Sigmoid colon (tissue), 7 donors: ENCODE data around the gene ADD1. TPM values are rescaled to one million over a fixed set of nuclear protein-coding genes. Genes with fewer than 3 reads are reported as not detected.
A peak's percentile ranks its signal among the peaks of the same experiment; 100 is the strongest.

ENCODE experiments used
- DNase-seq: peaks from one replicate; pipeline ENCODE4 v3.0.0-alpha.2; 2019
- H3K27ac ChIP-seq, 4 donors: fragments of 200-600 bp; sonication (generic); one replicate each; pipeline ENCODE4 v1.5.1; 2016 to 2019; ENCODE audit warnings: mild to moderate bottlenecking in 1 of 4
- H3K27me3 ChIP-seq, 3 donors: fragments of 200-600 bp; sonication (generic); one replicate each; pipeline ENCODE4 v1.5.1; 2019; ENCODE audit warnings: mild to moderate bottlenecking in 1 of 3
- H3K36me3 ChIP-seq, 4 donors: fragments of 200-600 bp; sonication (generic); one replicate each; pipeline ENCODE4 v1.5.1; 2016 to 2019
- H3K4me1 ChIP-seq, 4 donors: fragments of 200-600 bp; sonication (generic); one replicate each; pipeline ENCODE4 v1.5.1; 2017 to 2019
- H3K4me3 ChIP-seq, 4 donors: fragments of 200-600 bp; sonication (generic); one replicate each; pipeline ENCODE4 v1.5.1; 2017 to 2019; ENCODE audit warnings: mild to moderate bottlenecking in 2 of 4, moderate library complexity in 1 of 4
- H3K9me3 ChIP-seq, 4 donors: fragments of 200-600 bp in 3 of 4; sonication (generic) in 3 of 4; one replicate each; pipeline versions ENCODE4 v1.5.1 to v1.6.1; 2013 to 2019
- CTCF ChIP-seq, 4 experiments: fragments of 450-650 bp in 3 of 4; fragments of 200-600 bp in 1 of 4; IDR thresholded peaks; one replicate each; pipeline ENCODE4 v1.5.1; 2016 to 2019; ENCODE audit warnings: antibody characterized with exemption in 4 of 4, mild to moderate bottlenecking in 3 of 4, moderate library complexity in 2 of 4
- EP300 ChIP-seq, 4 donors: sonication (generic); formaldehyde crosslinking; IDR thresholded peaks; one replicate each; pipeline ENCODE4 v1.6.1; 2017; ENCODE audit warnings: antibody characterized with exemption in 4 of 4
- POLR2A ChIP-seq, 2 donors: fragments of 450-650 bp; IDR thresholded peaks; one replicate each; pipeline ENCODE4 v1.6.1; 2016; ENCODE audit warnings: antibody characterized with exemption in 2 of 2, mild to moderate bottlenecking in 2 of 2, moderate library complexity in 2 of 2
- POLR2AphosphoS5 ChIP-seq, 4 donors: sonication (generic); formaldehyde crosslinking; IDR thresholded peaks; one replicate each; pipeline ENCODE4 v1.6.1; 2017; ENCODE audit warnings: antibody characterized with exemption in 4 of 4
- WGBS, 2 donors: extraction: QIAGEN DNeasy Blood & Tissue Kit; methylation state at CpG; one replicate each; pipeline ENCODE4 v1.1.7; 2013; 5-methylcytosine and 5-hydroxymethylcytosine counted together
- intact Hi-C: fragments of 100-400 bp; cut with DNase I; formaldehyde crosslinking; loops from one replicate; pipeline ENCODE4 v1.15.1; 2023
- polyA plus RNA-seq, 3 donors: library from polyadenylated mRNA; stranded (reverse); fragments of 200-250 nt; gene quantifications; one replicate each; pipeline ENCODE4 v1.2.3, GENCODE V29; 2013
- total RNA-seq, 4 donors: library from RNA; depleted of rRNA; stranded (reverse); fragments of >200 nt; gene quantifications; one replicate each; pipeline ENCODE4 v1.1.0, GENCODE V29; 2016
- donor health status: healthy with polysubstance abuse.
- donor health status: Bipolar disorder and iron deficiency.
- donor health status: healthy.

Gene ADD1
- total and polyA plus RNA-seq, 7 donors = 113 to 378 (median 166) TPM

- TF ChIP-seq EP300 (IDR thresholded peaks at IDR 0.05) (no peak), POLR2AphosphoS5 (IDR thresholded peaks at IDR 0.05) (no peak), CTCF (IDR thresholded peaks at IDR 0.05) (no peak), POLR2A (IDR thresholded peaks at IDR 0.05) (no peak)
- Histone ChIP-seq H3K9me3 (no peaks in the 10 kb centered on the region), H3K27ac (peak overlapping the region; percentile 91 to 94 (median 92)), H3K4me1 (peaks cover 0 to 54% (median 44%) of the 10 kb centered on the region in 4 donors), H3K36me3 (peaks cover 0 to 40% (median 14%) of the 10 kb centered on the region in 4 donors), H3K27me3 (no peaks in the 10 kb centered on the region), H3K4me3 (peak overlapping the region in 2 of 4 donors; percentile 87 to 89)
- 71 to 81% methylated on average over 15 of the region's 15 CpGs for WGBS, 2 donors
- intact Hi-C loops = loop anchor here (2.0 kb wide), 1 partner anchor 88 kb away; no protein-coding TSS in a partner anchor
- peak; percentile 73 for DNase-seq
These were observed 89.4 kb downstream of the ADD1 start for GRCh38 chr4:2932951-2933565.

- Histone ChIP-seq H3K4me1 (peaks cover 0 to 54% (median 44%) of the 10 kb centered on the region in 4 donors), H3K36me3 (peaks cover 0 to 40% (median 12%) of the 10 kb centered on the region in 4 donors), H3K27ac (peak overlapping the region; percentile 91 to 94 (median 92)), H3K27me3 (no peaks in the 10 kb centered on the region), H3K4me3 (peak overlapping the region; percentile 85 to 97 (median 88)), H3K9me3 (no peaks in the 10 kb centered on the region)
- TF ChIP-seq CTCF (IDR thresholded peaks at IDR 0.05) (peak in 1 of 4 experiments; percentile 6), POLR2A (IDR thresholded peaks at IDR 0.05) (no peak)
- 23 to 34% methylated on average over 31 of the region's 31 CpGs for WGBS, 2 donors
- no peak for DNase-seq
- intact Hi-C loops = loop anchor here (2.0 kb wide), 2 partner anchors 89 to 169 kb away; no protein-coding TSS in a partner anchor
These were observed 90.0 kb downstream of the ADD1 start for GRCh38 chr4:2933566-2934076.

- Histone ChIP-seq H3K27ac (peak overlapping the region; percentile 91 to 94 (median 92)), H3K36me3 (peaks cover 5 to 40% (median 14%) of the 10 kb centered on the region in 4 donors), H3K27me3 (no peaks in the 10 kb centered on the region), H3K4me1 (peaks cover 0 to 54% (median 44%) of the 10 kb centered on the region in 4 donors), H3K4me3 (peak overlapping the region; percentile 85 to 97 (median 88)), H3K9me3 (no peaks in the 10 kb centered on the region)
- intact Hi-C loops = loop anchor here (2.0 kb wide), 1 partner anchor 169 kb away; no protein-coding TSS in a partner anchor
- 1 to 2% methylated on average over 93 of the region's 93 CpGs for WGBS, 2 donors
- DNase-seq = peak; percentile 91
- TF ChIP-seq POLR2A (IDR thresholded peaks at IDR 0.05) (no peak), CTCF (IDR thresholded peaks at IDR 0.05) (no peak), POLR2AphosphoS5 (IDR thresholded peaks at IDR 0.05) (no peak), EP300 (IDR thresholded peaks at IDR 0.05) (no peak)
These were observed 90.6 kb downstream of the ADD1 start for GRCh38 chr4:2934077-2934812.

- peak; percentile 97 for DNase-seq
- peak overlapping the region; percentile 91 to 94 (median 92) for H3K27ac ChIP-seq
- peaks cover 0 to 54% (median 44%) of the 10 kb centered on the region in 4 donors for H3K4me1 ChIP-seq
- peaks cover 13 to 40% (median 20%) of the 10 kb centered on the region in 4 donors for H3K36me3 ChIP-seq
- intact Hi-C loops = loop anchor here (2.0 kb wide), 1 partner anchor 170 kb away; no protein-coding TSS in a partner anchor
- TF ChIP-seq POLR2AphosphoS5 (IDR thresholded peaks at IDR 0.05) (peak; percentile 97 to 99 (median 98)), POLR2A (IDR thresholded peaks at IDR 0.05) (peak; percentile 91 to 94), EP300 (IDR thresholded peaks at IDR 0.05) (no peak), CTCF (IDR thresholded peaks at IDR 0.05) (no peak)
- WGBS, 2 donors = 0% methylated on average over 70 of the region's 70 CpGs
- peak overlapping the region; percentile 85 to 97 (median 88) for H3K4me3 ChIP-seq
- H3K27me3 ChIP-seq = no peaks in the 10 kb centered on the region
- no peaks in the 10 kb centered on the region for H3K9me3 ChIP-seq
These were observed 91.4 kb downstream of the ADD1 start for GRCh38 chr4:2934813-2935761.
